K562 (cell line): ENCODE results near the gene PEX6. TPM values are rescaled to one million over a fixed set of nuclear protein-coding genes. Genes with fewer than 3 reads are reported as not detected.
A peak's percentile ranks its signal among the peaks of the same experiment; 100 is the strongest.

ENCODE experiments used
- ATAC-seq: fragments of 200-7000 bp; cut with Tn5 transposase; 3 replicates; pipeline ENCODE4 v1.9.1; 2020; ENCODE audit warnings: moderate library complexity
- BruUV-seq: library from RNA; stranded (reverse); fragments of 400-500 nt; replicated peaks from 2 replicates; lab custom pipeline; 2021; lab: Mats Ljungman, UMichigan
- CTCF ChIA-PET: fragments of 300-600 bp; formaldehyde crosslinking; extraction: SDS; loops from one replicate; lab custom pipeline; 2021; ENCODE audit warnings: low intra/inter-chr PET ratio; lab: Yijun Ruan, JAX
- POLR2A ChIA-PET: fragments of 300-600, 350-650 bp; sonication (Branson Sonifier 250); formaldehyde crosslinking; extraction: SDS; loops from one replicate; lab custom pipeline; 2021; ENCODE audit warnings: antibody characterized with exemption, inconsistent platforms; lab: Yijun Ruan, JAX
- DNase-seq, 4 experiments: peaks; one replicate each; pipeline versions ENCODE4 v3.0.0 to v3.0.0-alpha.2; 2011 to 2018; ENCODE audit warnings: low spot score in 3 of 4, mixed read lengths in 3 of 4; ENCODE audit errors: extremely low read depth in 1 of 4
- FAIRE-seq: peaks from 2 replicates; lab custom pipeline; 2011; peaks lifted over from hg19 to GRCh38; lab: Jason Lieb, UNC
- H2AFZ ChIP-seq: 2 replicates; pipeline ENCODE4 v1.6.0; 2011; ENCODE audit warnings: low read depth, low read length, control low read depth, inconsistent platforms
- H3K27ac ChIP-seq: fragments of 200-600 bp; 3 replicates; pipeline ENCODE4 v1.8.0; 2011; ENCODE audit warnings: low read depth, mild to moderate bottlenecking, control low read depth, inconsistent platforms, low read length, moderate library complexity, mixed read lengths; ENCODE audit errors: extremely low read depth
- H3K27me3 ChIP-seq, 2 experiments: fragments of 300-600 bp in 1 of 2; 2 replicates in 1 of 2; 3 replicates in 1 of 2; pipeline versions ENCODE4 v1.6.0 to v1.8.0; 2011; ENCODE audit warnings: inconsistent platforms in 2 of 2, low read length in 2 of 2, mild to moderate bottlenecking in 1 of 2, mixed read lengths in 1 of 2, moderate library complexity in 1 of 2; ENCODE audit not compliant: control insufficient read depth in 2 of 2, insufficient read depth in 2 of 2
- H3K36me3 ChIP-seq: fragments of 300-600 bp; 3 replicates; pipeline ENCODE4 v1.8.0; 2011; ENCODE audit warnings: mild to moderate bottlenecking, low read length, inconsistent platforms; ENCODE audit not compliant: control insufficient read depth, insufficient read depth
- H3K4me1 ChIP-seq, 2 experiments: fragments of 200-600 bp in 1 of 2; replicated peaks in 1 of 2; 2 replicates in 1 of 2; 3 replicates in 1 of 2; pipeline versions ENCODE4 v1.5.1 to v1.8.0; 2011; ENCODE audit warnings: inconsistent platforms in 2 of 2, low read length in 2 of 2, mild to moderate bottlenecking in 1 of 2, mixed read lengths in 1 of 2, moderate library complexity in 1 of 2; ENCODE audit not compliant: control insufficient read depth in 2 of 2, insufficient read depth in 2 of 2
- H3K4me2 ChIP-seq: 2 replicates; pipeline ENCODE4 v1.6.1; 2011; ENCODE audit warnings: low read length, control low read depth, inconsistent platforms, mixed read lengths; ENCODE audit not compliant: insufficient read depth
- H3K4me3 ChIP-seq: fragments of 200-600 bp; sonication (generic), shearing (Covaris generic); 2 replicates; pipeline ENCODE4 v1.5.1; 2016; ENCODE audit warnings: control low read depth, inconsistent platforms
- H3K79me2 ChIP-seq: fragments of 200-600 bp; 3 replicates; pipeline ENCODE4 v1.8.0; 2011; ENCODE audit warnings: low read length, inconsistent platforms; ENCODE audit not compliant: control insufficient read depth, insufficient read depth
- H3K9ac ChIP-seq, 2 experiments: 2 replicates each; pipeline versions ENCODE4 v1.6.0 to v1.6.1; 2011; ENCODE audit warnings: low read depth in 2 of 2, low read length in 2 of 2, control low read depth in 1 of 2, inconsistent platforms in 1 of 2, mild to moderate bottlenecking in 1 of 2, mixed read lengths in 1 of 2; ENCODE audit not compliant: insufficient read depth in 1 of 2
- H3K9me1 ChIP-seq: one replicate; pipeline ENCODE4 v1.6.0; 2011; ENCODE audit warnings: inconsistent platforms, mild to moderate bottlenecking, low read length, moderate library complexity; ENCODE audit not compliant: control insufficient read depth, insufficient read depth
- H3K9me3 ChIP-seq: replicated peaks from 2 replicates; pipeline ENCODE4 v1.5.1; 2011; ENCODE audit warnings: low read depth, low read length, inconsistent platforms; ENCODE audit not compliant: control insufficient read depth, insufficient read depth
- H4K20me1 ChIP-seq: replicated peaks from 2 replicates; pipeline ENCODE4 v1.6.1; 2011; ENCODE audit warnings: low read length, inconsistent platforms, mixed read lengths; ENCODE audit not compliant: control insufficient read depth, insufficient read depth
- CTCF ChIP-seq, 3 experiments: IDR thresholded peaks in 2 of 3; conservative IDR thresholded peaks in 1 of 3; 2 replicates each; pipeline ENCODE4 v1.5.1; 2011 to 2012; ENCODE audit warnings: low read length in 3 of 3, mild to moderate bottlenecking in 3 of 3, control low read depth in 2 of 3, improper control_type of control experiment in 1 of 3, inconsistent platforms in 1 of 3, low read depth in 1 of 3, mixed read lengths in 1 of 3, moderate library complexity in 1 of 3; ENCODE audit not compliant: insufficient read depth in 2 of 3
- EGR1 ChIP-seq: fragments of 450-650 bp; conservative IDR thresholded peaks from 2 replicates; pipeline ENCODE4 v1.6.1; 2017; ENCODE audit warnings: mild to moderate bottlenecking
- PHF8 ChIP-seq: fragments of 200-600 bp; sonication (generic); IDR thresholded peaks from 2 replicates; pipeline ENCODE4 v1.6.1; 2012; ENCODE audit warnings: mixed run types, mild to moderate bottlenecking, inconsistent platforms, low read length, moderate library complexity, borderline replicate concordance
- RNF2 ChIP-seq: sonication (generic); IDR thresholded peaks from 2 replicates; pipeline ENCODE4 v1.6.1; 2016
- STAT5A ChIP-seq: IDR thresholded peaks from 2 replicates; pipeline ENCODE4 v1.6.1; 2012; ENCODE audit warnings: low read length, inconsistent platforms, borderline replicate concordance
- TRIM28 ChIP-seq: fragments of 450-650 bp; IDR thresholded peaks from 2 replicates; pipeline ENCODE4 v1.6.1; 2017
- ZNF212 ChIP-seq: fragments of 450-650 bp; formaldehyde crosslinking; IDR thresholded peaks from 2 replicates; pipeline ENCODE4 v1.4.0; 2020; ENCODE audit warnings: mild to moderate bottlenecking
- ZNF699 ChIP-seq: fragments of 250-450 bp; sonication (Bioruptor Pico); IDR thresholded peaks from 2 replicates; pipeline ENCODE4 v1.8.0; 2021; ENCODE audit warnings: mild to moderate bottlenecking, moderate library complexity; ENCODE audit not compliant: insufficient replicate concordance
- WGBS: fragments of 100-300 bp; shearing (Covaris generic); methylation state at CpG from one replicate; pipeline ENCODE4 v1.1.6; 2016; ENCODE audit warnings: low coverage, mixed read lengths; ENCODE audit not compliant: insufficient coverage; ENCODE audit errors: missing lambda C conversion rate; 5-methylcytosine and 5-hydroxymethylcytosine counted together
- in situ Hi-C: fragments of 300-500 bp; cut with MboI; formaldehyde crosslinking; loops from 4 replicates; pipeline ENCODE4 v1.15.0; 2018; ENCODE audit warnings: inconsistent platforms, mixed read lengths
- intact Hi-C: fragments of 100-400 bp; cut with micrococcal nuclease; formaldehyde crosslinking; loops from 2 replicates; pipeline ENCODE4 v1.14.2; 2022
- polyA plus RNA-seq, 8 experiments: library from polyadenylated mRNA; depleted of rRNA in 4 of 8; stranded (reverse) in 5 of 8; unstranded in 3 of 8; fragments of >200 nt; fragmentation: Nextera tagmentation in 2 of 8; fragmentation: Illumina TruSeq in 1 of 8; extraction: Ambion mirVana in 2 of 8; extraction: Trizol in 1 of 8; gene quantifications; 2 replicates each; pipeline versions ENCODE4 v1.2.1 to v1.2.3, GENCODE V29; 2011 to 2014; ENCODE audit warnings: inconsistent platforms in 1 of 8, missing spikeins in 1 of 8
- total RNA-seq, 7 experiments: library from RNA; depleted of rRNA in 6 of 7; stranded (reverse); fragments of >200 nt in 6 of 7; fragmentation: Illumina TruSeq in 2 of 7; extraction: Trizol in 2 of 7; gene quantifications; 2 replicates each; pipeline versions ENCODE4 v1.2.1 to v1.2.3, GENCODE V29; 2011 to 2021; ENCODE audit warnings: low replicate concordance in 1 of 7

PEX6 gene
- total and polyA plus RNA-seq, 9 of the 15 experiments (the other 6 are each of a cell fraction or from before 2014, with no cell fraction given) = 0.17 to 20.8 (median 6.9) TPM

GRCh38 chr6:43012364-43012763 lies 33.4 kb upstream of the PEX6 start:
- Histone ChIP-seq H3K9me3 (no peaks in the 10 kb centered on the region), H4K20me1 (peaks cover 4% of the 10 kb centered on the region; the same call in 1 of the 2 replicates), H3K9me1 (no peaks in the 10 kb centered on the region), H3K4me1 (peaks cover 29 to 32% of the 10 kb centered on the region in 2 experiments; a peak in 4 of 5 replicates), H2AFZ (no peak overlapping the region), H3K27me3 (no peaks in the 10 kb centered on the region), H3K4me2 (peak overlapping the region; percentile 96), H3K27ac (no peak overlapping the region), H3K9ac (peak overlapping the region; percentile 66 to 76; a peak in 3 of 4 replicates), H3K79me2 (peaks cover 49% of the 10 kb centered on the region), H3K4me3 (peak overlapping the region; percentile 79), H3K36me3 (peaks cover 71% of the 10 kb centered on the region)
- ChIA-PET POLR2A (interaction anchor here (0.6 to 3.9 kb wide), 11 partner anchors 10 to 160 kb away, joined by 3 to 23 read pairs (median 4); partner anchors contain the start of genes CNPY3 and PPP2R5D), CTCF (no interaction called here)
- no peak for ATAC-seq
- 87% methylated on average over 6 of the region's 6 CpGs for WGBS
- TF ChIP-seq RNF2 (no peak), ZNF212 (CRISPR knock-in tag) (no peak), TRIM28 (no peak), STAT5A (no peak), EGR1 (no peak), PHF8 (0 out of 2 replicates have a peak, but pooled peaks have one; percentile 9)
- intact Hi-C loops = no loop called here
- in situ Hi-C loops = no loop called here
- no peak for DNase-seq
- FAIRE-seq = no peak
- no TSS peak for BruUV-seq

- H3K9me3 ChIP-seq = no peaks in the 10 kb centered on the region
- no peak for DNase-seq
- no peaks in the 10 kb centered on the region for H3K9me1 ChIP-seq
- peaks cover 4% of the 10 kb centered on the region; the same call in 1 of the 2 replicates for H4K20me1 ChIP-seq
- H3K79me2 ChIP-seq = peaks cover 37% of the 10 kb centered on the region
- H3K4me2 ChIP-seq = no peak overlapping the region
- no peaks in the 10 kb centered on the region for H3K27me3 ChIP-seq
- peaks cover 69% of the 10 kb centered on the region for H3K36me3 ChIP-seq
- ChIA-PET POLR2A (interaction anchor here (0.6 to 1.4 kb wide), 7 partner anchors 27 to 136 kb away, joined by 3 to 7 read pairs (median 3); partner anchors contain the start of genes CNPY3, CUL7, MRPL2 and PPP2R5D), CTCF (no interaction called here)
- WGBS = 91% methylated on average over 5 of the region's 6 CpGs
- BruUV-seq = TSS peak; percentile 19
- H3K9ac ChIP-seq = peak overlapping the region in 1 of 2 experiments; percentile 54; a peak in 1 of 4 replicates
- H3K27ac ChIP-seq = no peak overlapping the region
- peaks cover 18 to 21% of the 10 kb centered on the region in 2 experiments; a peak in 4 of 5 replicates for H3K4me1 ChIP-seq
- TF ChIP-seq ZNF699 (CRISPR knock-in tag) (no peak), CTCF (IDR thresholded peaks at IDR 0.05 in 2 of 3, conservative IDR thresholded peaks at IDR 0.05 in 1 of 3; ENCODE audit: insufficient read depth in 2 of 3, low read depth in 1 of 3, low read length in 3 of 3) (peak in 2 of 3 experiments; percentile 8 to 43; a peak in 3 of 6 replicates)
- TF ChIP-seq, all 486 proteins: peak for 1
- FAIRE-seq = no peak
- no peak for ATAC-seq
- H2AFZ ChIP-seq = no peak overlapping the region
- intact Hi-C loops = no loop called here
- in situ Hi-C loops = no loop called here
- no peak overlapping the region for H3K4me3 ChIP-seq
These were observed 32.2 kb upstream of the PEX6 start for GRCh38 chr6:43011207-43011606.
